Middle frontal gyrus (tissue), 1 donor: ENCODE measurements around the gene RFC2.
"Not testable (repeated sequence)": the region's sequence is repeated elsewhere in the genome, so short reads cannot be mapped to it uniquely, and the experiment has no call there.

Experiments used
- DNase-seq: peaks from one replicate; pipeline ENCODE4 v3.0.0-alpha.2; 2015; ENCODE audit warnings: low spot score; ENCODE audit errors: extremely low spot score

RFC2 gene

DNA sequence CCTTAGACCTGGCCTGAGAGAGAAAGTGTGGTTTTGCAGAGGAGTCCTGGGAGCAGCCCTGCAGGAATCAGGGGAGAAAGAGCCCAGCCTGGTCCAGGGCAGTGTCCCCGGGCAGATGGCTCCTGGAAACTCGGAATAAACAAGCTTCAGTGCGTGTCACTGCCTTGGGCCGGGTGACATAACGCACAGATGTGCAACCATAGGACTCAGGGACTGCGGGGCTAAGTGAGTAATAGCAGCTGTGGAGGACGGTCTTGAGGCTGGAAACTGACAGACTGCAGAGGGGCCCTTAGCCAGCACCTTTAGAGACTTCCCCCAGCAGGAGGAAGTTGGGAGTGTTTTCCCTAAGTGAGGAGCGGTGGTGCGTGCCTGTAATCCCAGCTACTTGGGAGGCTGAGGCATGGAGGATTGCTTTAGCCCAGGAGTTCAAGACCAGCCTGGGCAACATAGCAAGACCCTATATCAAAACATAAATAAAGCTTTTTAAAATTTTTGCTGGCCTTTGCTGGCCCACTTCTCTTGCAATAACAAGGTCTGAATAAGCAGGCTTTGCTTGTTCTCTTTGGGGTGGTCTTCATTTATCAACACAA lies 29.8 kb upstream of the RFC2 start:
- DNase-seq, result no peak

DNA sequence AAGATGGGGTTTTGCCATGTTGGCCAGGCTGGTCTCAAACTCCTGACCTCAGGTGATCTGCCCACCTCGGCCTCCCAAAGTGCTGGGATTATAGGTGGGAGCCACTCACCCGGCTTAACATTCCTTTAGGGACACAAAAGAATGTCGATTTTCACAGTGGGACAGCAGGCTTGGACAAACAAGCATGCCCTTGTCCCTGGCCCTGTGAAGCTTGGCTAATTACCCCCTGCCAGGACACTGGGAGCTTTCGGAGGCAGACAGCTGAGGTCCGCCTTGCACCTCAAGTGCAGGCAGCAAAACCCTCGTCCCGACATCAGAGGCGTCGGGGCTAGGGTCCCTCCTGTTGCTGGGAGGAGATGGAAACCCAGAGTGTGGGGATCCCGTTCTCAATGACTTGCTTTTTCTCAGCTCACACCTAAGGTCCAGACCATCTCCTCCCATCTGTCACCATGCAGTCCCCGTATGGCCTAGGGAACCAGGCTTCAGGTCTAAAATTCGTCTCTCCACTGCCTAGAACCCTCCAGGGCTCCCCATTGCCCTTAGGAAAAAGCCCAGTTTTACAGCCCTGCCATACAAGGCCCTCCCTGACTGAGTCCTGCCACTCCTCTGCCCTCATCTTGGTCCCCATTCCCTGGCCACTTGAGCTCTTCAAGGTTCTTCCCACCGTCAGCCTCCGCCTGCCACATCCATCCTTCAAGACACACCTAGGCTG lies 28.7 kb upstream of the RFC2 start:
- no peak for DNase-seq

DNA sequence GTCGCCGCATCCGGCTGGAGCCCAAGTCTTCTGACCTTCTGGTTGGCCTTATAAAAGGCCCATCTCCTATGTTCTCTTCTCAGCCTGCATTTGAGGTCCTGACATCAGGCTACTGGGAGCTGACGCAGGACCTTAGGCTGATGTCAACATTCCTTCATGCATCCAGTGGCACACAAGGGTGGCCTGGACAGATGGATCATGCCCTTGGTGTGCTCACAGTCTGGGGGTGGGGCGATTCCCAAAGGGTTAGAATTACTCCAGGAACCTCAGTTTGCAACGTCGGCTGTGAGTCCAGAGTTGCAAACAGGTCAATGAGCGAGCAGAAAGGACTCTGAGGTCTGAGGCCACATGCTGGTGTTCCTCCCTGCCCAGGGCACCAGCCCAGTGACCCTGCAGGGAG lies 26.8 kb upstream of the RFC2 start:
- no peak for DNase-seq

DNA sequence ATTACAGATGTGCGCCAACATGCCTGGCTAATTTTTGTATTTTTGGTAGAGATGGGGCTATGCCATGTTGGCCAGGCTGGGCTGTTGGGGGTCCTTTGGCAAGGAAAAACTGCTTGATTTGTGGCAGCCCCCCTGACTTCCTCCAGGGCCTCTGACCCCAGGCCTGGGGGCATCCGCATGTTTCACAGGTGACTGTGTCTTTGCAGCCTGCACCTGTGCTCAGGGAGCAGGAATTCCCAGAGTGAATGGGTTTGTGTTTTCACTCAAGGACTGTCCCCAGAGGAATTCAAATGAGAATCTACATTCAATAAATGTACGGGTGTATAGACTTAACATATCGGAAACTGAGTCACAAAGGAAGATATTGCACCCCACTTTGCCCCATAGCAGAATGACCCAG lies 23.4 kb upstream of the RFC2 start:
- no peak for DNase-seq

DNA sequence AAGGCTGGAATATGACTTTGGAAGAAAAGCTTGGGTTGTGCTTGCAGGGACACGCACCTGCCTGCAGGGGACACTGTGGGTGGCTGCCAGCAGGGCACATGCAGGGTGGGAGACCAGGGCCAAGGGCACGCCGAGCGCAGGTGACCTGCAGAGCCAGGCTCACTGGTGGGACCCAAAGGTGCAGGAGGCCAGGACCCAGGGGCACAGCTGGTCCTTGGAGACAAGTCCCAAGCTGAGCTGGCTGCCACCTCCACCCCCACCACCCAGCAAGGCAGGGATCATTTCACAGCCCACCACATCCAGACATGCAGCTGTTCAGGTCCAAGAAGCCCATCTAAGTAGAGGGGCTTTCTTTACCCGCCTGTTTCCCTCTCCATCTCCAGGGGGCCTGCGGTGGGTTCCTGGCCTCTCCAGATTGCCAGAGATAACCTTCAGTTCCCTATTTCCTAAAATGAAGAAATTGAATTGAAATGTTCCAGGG lies 21.2 kb upstream of the RFC2 start:
- no peak for DNase-seq

DNA sequence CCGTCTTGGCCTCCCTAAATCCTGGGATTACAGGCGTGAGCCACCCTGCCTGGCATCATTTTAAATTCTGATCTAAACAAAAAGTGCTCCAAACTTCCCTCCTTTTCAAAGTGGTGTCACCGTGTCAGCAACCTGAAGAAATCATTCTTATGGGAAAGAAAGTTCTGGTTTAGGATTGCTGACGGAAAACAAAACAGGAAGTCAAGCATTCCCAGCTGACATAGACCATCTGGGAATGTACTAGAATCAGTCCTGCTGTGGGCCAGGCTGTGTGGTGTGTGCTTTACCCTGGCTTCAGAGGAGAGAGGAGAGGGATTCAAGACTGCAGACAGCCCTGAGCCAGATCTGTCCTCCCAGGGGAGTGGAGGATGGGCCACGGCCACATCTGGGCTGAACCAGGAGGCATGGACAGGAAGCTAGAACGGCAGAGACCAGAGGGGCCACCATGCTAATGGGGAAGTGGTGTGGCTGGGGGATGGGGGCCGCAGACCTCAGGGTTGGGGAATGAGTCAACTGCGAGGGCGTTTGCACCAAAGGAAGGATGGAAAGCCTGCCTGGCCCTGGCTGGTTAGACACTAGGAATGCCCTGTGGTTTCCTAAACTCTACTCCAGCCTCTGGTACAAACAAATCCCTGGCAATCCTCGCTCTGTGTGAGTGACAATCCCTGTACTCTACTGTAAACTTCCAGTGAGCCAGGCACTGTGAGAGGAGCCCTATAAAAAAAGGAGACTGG lies 18.3 kb upstream of the RFC2 start:
- DNase-seq, result no peak

DNA sequence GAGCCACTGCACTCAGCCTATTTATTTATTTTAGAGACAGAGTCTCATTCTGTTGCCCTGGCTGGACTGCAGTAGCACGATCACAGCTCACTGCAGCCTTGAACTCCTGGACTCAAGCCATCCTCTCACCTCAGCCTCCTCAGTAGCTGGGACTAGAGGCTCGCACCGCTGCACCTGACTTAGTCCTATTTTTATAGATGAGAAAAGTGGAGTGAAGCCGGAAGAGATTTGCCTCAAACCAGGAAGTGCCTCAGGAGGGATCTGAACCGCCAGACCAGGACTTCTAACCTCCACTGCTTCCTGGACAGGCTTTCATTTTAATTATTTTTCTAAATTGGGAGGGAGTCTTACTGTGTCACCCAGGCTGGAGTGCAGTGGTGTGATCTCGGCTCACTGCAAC lies 17.5 kb upstream of the RFC2 start:
- DNase-seq, result no peak

DNA sequence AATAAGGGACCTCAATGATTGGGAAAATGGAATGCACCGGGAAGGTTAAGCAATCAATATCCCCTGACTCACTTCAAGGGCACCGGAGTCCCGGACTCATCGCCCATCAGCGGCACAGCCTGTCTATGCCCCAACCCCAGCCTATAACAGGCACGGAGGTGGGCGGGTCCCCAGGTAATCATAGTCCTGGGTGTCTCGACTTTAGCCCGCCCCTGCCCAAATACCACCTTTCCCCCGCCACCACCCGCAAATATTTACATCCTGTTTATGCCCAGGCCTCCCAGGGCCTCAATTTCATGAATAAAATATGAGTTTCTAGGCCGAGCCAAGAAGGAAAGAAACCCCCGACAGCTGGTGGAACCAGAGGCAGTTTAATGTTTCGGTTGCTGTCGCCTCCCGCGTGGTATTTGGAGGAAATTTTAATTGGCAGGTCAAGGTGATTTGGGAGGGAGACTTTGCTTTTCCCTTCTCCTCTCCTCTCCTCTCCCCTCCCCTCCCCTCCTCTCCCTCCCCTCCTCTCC lies 15.6 kb upstream of the RFC2 start:
- peak; percentile 62 for DNase-seq

DNA sequence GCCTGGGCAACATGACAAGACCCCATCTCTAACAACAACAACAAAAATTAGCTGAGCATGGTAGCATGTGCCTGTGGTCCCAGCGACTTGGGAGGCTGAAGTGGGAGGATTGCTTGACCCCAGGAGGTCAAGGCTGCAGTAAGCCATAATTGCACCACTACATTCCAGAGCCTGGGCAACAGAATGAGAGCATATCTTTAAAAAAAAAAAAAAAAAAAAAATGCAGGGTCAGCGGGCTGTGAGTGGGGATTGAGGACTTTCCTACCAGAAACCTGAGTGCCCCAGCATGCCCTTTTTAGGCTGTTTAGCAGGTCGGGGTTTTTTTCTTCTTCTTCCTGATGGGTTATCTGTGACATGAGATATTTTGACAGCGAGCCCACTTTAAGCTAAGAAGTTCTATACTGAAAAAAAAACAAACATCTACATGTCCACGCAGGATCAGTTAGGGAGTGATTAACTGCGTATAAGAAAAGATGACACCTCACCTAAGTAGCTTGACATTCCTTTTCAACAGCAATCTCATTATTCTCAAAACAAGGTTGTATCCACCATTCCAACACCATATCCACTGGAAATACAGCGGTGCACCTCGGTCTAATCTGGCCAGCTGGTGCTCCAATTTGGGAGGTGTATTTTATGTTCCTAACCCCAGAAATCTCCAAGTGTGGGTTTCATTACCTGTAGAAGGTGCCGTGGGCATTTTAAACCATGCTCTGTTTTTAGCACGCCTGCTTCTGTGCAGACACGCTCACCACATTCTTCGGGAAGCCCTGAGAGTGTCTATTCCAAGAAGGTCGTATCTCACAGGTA lies 13.8 kb upstream of the RFC2 start:
- no peak for DNase-seq

DNA sequence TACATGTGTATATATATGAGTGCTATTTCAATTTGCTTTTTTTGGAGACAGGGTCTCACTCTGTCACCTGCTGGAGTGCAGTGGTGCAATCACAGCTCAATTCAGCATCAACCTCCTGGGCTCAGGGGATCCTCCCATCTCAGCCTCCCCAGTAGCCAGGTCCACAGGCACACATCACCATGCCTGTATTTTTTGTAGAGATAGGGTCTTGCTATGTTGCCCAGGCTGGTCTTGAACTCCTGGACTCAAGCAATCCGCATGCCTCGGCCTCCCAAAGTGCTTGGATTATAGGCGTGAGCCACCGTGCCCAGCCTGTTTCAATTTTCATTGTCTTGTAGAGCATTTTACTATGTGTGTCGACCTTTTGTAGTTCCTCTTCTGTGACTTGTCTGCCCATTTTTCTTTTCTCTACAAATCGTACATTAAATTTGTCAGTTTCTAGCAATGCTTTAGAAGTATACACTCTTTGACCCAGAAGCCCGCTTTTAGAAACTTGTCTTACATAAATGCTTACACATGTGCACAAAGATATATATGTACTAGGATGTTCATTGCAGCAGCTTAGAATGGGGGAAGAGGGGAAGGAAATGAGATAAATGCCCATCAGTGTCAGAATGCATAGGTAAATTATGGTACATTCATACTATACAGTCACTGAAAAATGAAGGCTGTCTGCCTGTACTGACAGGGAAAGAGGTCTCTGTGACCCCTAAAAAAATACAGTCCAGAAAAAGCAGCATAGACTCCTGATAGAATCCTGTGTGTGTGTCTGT lies 12.2 kb upstream of the RFC2 start:
- no peak for DNase-seq

DNA sequence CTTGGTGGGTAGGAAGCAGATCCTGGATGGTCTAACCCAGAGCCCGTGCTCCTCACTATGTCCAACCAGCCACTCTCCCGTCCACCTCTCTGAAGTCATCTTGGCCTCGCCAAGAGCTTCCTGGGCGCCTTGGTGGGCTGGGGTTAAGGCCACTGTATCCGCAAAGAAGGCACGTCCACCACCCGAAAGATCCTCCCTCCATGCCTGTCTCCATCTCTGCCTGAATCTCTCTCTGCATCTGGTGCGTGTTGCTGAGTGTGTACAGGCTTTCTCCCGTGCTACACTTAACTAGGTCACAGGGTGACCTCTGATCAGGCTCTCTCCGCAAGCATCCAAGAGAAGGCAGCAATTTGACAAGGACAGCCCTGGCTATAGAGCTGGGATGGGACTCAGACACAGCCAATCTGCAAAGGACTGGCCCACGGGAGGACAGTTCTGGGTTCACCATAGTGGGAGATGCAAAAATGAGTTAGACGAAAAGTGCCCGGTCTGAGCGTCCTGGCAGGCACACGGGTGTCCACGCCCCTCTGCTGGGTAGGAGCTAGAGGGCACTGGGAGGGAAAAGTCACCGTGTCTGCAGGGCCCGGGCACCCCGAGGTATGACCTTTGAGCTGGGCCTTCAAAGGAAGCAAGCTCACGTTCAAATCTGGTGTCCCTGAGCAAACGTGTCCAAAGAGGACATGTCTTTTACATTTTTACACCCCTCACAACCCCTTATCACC lies 9.4 kb upstream of the RFC2 start:
- no peak for DNase-seq

DNA sequence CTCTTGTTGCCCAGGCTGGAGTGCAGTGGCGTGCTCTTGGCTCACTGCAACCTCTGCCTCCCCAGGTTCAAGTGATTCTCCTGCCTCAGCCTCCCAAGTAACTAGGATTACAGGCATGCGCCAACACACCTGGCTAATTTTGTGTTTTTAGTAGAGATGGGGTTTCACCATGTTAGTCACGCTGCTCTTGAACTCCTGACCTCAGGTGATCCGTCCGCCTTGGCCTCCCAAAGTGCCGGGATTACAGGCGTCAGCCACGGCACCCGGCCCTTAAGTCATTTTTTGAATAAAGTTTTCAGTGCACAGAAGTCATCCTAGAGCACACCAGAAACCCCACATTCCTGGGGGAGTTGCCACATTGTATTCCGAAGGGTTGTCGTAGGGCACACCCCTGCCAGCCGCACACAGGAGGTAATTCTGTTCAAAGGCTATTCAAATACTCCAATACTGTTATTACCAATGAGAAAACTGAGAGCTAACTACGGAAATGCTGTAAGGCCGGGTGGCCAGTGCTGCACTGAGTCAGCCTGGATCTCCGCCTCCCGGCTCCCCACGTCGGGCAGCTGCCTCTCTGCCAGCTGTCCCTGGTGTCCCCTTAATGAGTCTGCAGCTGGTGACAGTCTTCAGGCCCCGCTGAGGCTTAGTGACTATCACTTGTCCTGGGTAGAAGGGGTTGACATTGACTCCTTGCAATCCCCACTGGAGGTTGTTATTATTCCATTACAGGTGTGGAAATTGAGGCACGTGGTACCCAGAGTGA lies 8.6 kb upstream of the RFC2 start:
- no peak for DNase-seq

DNA sequence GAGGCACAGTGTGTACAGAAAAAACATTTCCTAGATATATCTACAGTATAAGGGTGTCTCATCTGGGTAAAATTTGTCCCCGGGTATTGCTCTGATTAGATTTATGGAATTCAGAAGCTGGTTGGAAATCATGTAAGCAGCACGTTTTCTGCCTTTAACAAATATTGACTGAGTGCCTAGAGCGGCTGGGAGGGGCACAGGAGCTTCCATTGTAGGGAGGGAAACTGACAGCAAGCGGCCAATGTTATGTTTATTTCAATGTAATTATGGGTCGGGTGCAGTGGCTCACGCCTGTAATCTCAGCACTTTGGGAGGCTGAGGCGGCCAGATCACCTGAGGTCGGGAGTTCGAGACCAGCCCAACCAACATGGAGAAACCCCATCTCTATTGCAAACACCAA lies 4.4 kb upstream of the RFC2 start:
- no peak for DNase-seq

DNA sequence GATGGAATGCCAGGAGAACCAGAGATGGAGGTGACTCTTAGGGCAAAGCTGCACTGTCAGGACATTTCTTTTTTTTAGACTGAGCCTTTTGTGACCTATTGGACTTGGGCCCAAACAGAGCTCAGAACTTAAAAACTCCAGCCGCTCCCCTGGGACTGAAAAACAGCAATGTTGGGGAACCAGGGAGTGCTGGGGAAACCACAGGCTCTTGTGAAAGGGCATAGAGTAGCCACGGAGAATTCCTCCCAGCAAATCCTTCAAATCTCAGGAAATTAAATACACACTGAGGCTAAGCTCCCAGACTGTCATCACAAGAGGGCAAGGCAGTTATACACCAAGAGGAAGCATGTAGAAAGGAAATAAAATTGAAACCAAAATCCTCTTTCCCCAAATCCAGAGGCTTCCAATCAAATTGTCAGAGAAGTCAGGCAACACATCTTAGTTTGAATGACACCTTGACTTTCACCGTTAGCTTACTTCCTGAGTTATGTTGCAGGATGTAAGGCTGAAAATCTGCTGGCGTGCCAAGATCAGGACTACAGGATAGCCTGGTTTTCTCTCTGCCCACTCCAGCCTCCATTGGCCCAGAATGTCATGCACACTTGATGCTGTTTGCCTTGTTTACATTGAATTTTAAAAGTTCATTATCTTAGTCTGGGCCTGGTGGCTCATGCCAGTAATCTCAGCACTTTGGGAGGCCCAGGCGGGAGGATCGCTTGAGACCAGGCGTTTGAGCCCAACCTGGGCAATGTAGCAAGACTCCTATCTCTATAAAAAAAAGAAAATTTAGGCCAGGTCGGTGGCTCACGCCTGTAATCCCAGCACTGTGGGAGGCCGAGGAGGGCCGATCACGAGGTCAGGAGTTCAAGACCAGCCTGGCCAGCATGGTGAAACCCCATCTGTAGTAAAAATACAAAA lies 2.6 kb upstream of the RFC2 start:
- no peak for DNase-seq

DNA sequence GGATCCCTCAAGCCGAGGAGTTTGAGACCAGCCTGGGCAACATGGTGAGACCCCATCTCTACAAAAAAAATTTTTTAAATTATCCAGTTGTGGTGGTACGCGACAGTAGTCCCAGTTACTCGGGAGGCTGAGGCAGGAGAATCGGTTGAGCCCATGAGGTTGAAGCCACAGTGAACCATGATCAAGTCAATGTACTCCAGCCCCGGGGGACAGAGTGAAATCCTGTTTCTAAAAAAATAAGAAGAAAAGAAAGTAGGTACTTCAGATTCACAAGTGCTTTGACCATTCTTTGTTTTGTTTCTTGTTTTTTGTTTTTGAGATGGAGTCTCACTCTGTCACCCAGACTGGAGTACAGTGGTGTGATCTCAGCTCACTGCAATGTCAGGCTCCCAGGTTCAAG lies 1.3 kb upstream of the RFC2 start:
- not testable (repeated sequence) for DNase-seq

DNA sequence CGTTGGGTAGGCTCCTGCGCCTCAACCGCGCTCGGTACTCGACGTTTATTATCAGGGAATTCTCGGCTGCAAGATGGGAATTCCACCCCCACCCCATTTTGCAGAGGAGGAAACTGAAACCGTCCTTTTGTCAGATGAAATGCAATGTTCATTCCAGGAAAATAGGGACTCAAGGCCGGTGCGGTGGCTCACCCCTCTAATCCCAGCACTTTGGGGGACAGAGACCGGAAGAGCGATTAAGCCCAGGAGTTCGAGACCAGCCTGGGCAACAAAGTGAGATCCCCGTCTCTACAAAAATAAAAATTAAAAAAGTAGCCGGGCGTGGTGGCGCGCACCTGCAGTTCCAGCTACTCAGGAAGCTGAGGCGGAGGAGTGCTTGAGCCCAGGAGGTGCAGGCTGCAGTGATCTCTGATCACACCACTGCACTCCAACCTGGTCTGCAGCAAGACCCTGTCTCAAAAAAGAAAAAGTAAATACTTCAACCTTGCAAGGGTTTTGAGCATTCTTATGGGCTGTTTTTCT lies 720 bp upstream of the RFC2 start:
- no peak for DNase-seq

DNA sequence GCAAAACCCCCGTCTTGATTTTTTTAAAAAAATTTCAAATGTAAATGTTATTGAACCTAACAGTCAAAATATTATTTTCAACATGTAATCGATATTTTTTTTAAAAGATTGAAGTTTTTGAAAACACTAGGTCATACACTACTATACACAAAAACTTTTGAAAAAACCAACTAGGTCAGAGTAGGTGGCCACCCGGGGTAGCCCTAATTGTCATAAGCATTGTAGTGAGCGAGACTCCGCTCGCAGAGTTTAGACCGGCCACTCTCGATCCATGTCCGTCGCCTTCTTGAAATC lies 417 bp downstream of the RFC2 start:
- no peak for DNase-seq

DNA sequence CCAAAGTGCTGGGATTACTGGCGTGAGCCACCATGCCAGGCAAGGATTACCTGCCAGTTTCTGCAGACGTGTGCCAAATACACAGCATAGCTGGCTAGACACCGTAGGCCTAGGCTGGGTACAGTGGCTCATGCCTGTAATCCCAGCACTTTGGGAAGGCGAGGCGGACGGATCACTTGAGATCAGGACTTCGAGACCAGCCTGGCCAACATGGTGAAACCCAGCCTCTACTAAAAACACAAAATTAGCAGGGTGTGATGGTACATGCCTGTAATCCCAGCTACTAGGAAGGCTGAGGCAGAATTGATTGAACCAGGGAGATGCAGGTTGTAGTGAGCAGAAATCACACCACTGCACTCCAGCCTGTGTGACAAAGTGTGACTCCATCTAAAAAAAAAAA lies 868 bp downstream of the RFC2 start:
- DNase-seq, result no peak
